Measurements from ENCODE around the gene SP3. TPM values are rescaled to one million over a fixed set of nuclear protein-coding genes. Genes with fewer than 3 reads are reported as not detected.

The SP3 gene
- total RNA-seq, 1 experiment from 2014 or later, result 73.8 TPM

- H3K9me3 Mint-ChIP-seq (ENCODE audit: unreplicated experiment), result no peaks in the 10 kb centered on the region
- peak overlapping the region; percentile 2 for H3K27ac Mint-ChIP-seq (ENCODE audit: low read depth, unreplicated experiment)
- CTCF ChIA-PET, result interaction anchor here (0.6 kb wide), 1 partner anchor 63 kb away, joined by 3 read pairs; no protein-coding TSS in a partner anchor
- H3K36me3 Mint-ChIP-seq (ENCODE audit: insufficient read depth, unreplicated experiment), result peaks cover 44% of the 10 kb centered on the region
- H3K27me3 Mint-ChIP-seq (ENCODE audit: insufficient read depth, unreplicated experiment), result no peaks in the 10 kb centered on the region
- TF ChIP-seq CTCF (IDR thresholded peaks at IDR 0.05; ENCODE audit: unreplicated experiment), result no peak
- POLR2A ChIA-PET, result no interaction called here
- H3K4me1 Mint-ChIP-seq (ENCODE audit: insufficient read depth, unreplicated experiment), result peaks cover 7% of the 10 kb centered on the region
- intact Hi-C loops (cut with micrococcal nuclease), result no loop called here
- no peak for DNase-seq (ENCODE audit: unreplicated experiment)
- BruUV-seq (replicated peaks), result no TSS peak
- no peak overlapping the region for H3K4me3 Mint-ChIP-seq (ENCODE audit: unreplicated experiment)
Measured at GRCh38 chr2:173929441-173929840, 35.7 kb downstream of the SP3 start.

GRCh38 chr2:173926875-173927274, 38.3 kb downstream of the SP3 start:
- H3K4me1 Mint-ChIP-seq (ENCODE audit: insufficient read depth, unreplicated experiment), result peaks cover 14% of the 10 kb centered on the region
- no peak overlapping the region for H3K4me3 Mint-ChIP-seq (ENCODE audit: unreplicated experiment)
- H3K9me3 Mint-ChIP-seq (ENCODE audit: unreplicated experiment), result no peaks in the 10 kb centered on the region
- intact Hi-C loops (cut with micrococcal nuclease), result no loop called here
- no TSS peak for BruUV-seq (replicated peaks)
- H3K27ac Mint-ChIP-seq (ENCODE audit: low read depth, unreplicated experiment), result no peak overlapping the region
- no peak for TF ChIP-seq CTCF (IDR thresholded peaks at IDR 0.05; ENCODE audit: unreplicated experiment)
- peaks cover 28% of the 10 kb centered on the region for H3K36me3 Mint-ChIP-seq (ENCODE audit: insufficient read depth, unreplicated experiment)
- POLR2A ChIA-PET, result interaction anchor here (1.0 kb wide), 1 partner anchor 37 kb away, joined by 3 read pairs; no protein-coding TSS in a partner anchor
- DNase-seq (ENCODE audit: unreplicated experiment), result no peak
- no peaks in the 10 kb centered on the region for H3K27me3 Mint-ChIP-seq (ENCODE audit: insufficient read depth, unreplicated experiment)
- CTCF ChIA-PET, result interaction anchor here (0.6 kb wide), 1 partner anchor 35 kb away, joined by 4 read pairs; no protein-coding TSS in a partner anchor

- Mint-ChIP-seq H3K4me3 (ENCODE audit: unreplicated experiment) (no peak overlapping the region), H3K36me3 (ENCODE audit: insufficient read depth, unreplicated experiment) (peaks cover 23% of the 10 kb centered on the region), H3K9me3 (ENCODE audit: unreplicated experiment) (no peaks in the 10 kb centered on the region), H3K27ac (ENCODE audit: low read depth, unreplicated experiment) (peak overlapping the region; percentile 54), H3K27me3 (ENCODE audit: insufficient read depth, unreplicated experiment) (no peaks in the 10 kb centered on the region), H3K4me1 (ENCODE audit: insufficient read depth, unreplicated experiment) (peaks cover 14% of the 10 kb centered on the region)
- BruUV-seq (replicated peaks), result no TSS peak
- intact Hi-C loops (cut with micrococcal nuclease), result no loop called here
- no peak for TF ChIP-seq CTCF (IDR thresholded peaks at IDR 0.05; ENCODE audit: unreplicated experiment)
- CTCF ChIA-PET, result no interaction called here
- no peak for DNase-seq (ENCODE audit: unreplicated experiment)
- POLR2A ChIA-PET, result interaction anchor here (0.8 kb wide), 1 partner anchor 9 kb away, joined by 5 read pairs; no protein-coding TSS in a partner anchor
Measured at GRCh38 chr2:173924285-173924684, 40.9 kb downstream of the SP3 start.

- no peak overlapping the region for H3K27ac Mint-ChIP-seq (ENCODE audit: low read depth, unreplicated experiment)
- no peaks in the 10 kb centered on the region for H3K27me3 Mint-ChIP-seq (ENCODE audit: insufficient read depth, unreplicated experiment)
- H3K36me3 Mint-ChIP-seq (ENCODE audit: insufficient read depth, unreplicated experiment), result peaks cover 30% of the 10 kb centered on the region
- intact Hi-C loops (cut with micrococcal nuclease), result no loop called here
- TF ChIP-seq CTCF (IDR thresholded peaks at IDR 0.05; ENCODE audit: unreplicated experiment), result no peak
- peaks cover 19% of the 10 kb centered on the region for H3K4me1 Mint-ChIP-seq (ENCODE audit: insufficient read depth, unreplicated experiment)
- ChIA-PET POLR2A (no interaction called here), CTCF (no interaction called here)
- no TSS peak for BruUV-seq (replicated peaks)
- no peaks in the 10 kb centered on the region for H3K9me3 Mint-ChIP-seq (ENCODE audit: unreplicated experiment)
- no peak overlapping the region for H3K4me3 Mint-ChIP-seq (ENCODE audit: unreplicated experiment)
- DNase-seq (ENCODE audit: unreplicated experiment), result no peak
Measured at GRCh38 chr2:173922760-173923159, 42.4 kb downstream of the SP3 start.

Data from MCF 10A (cell line).